SK-N-SH (cell line): Measurements from ENCODE around the gene U2AF1L4.

ENCODE experiments used
- CHD2 ChIP-seq: fragments of 150-350 bp; IDR thresholded peaks from 2 replicates; pipeline ENCODE4 v1.6.1; 2018; ENCODE audit warnings: low read length; ENCODE audit not compliant: partially characterized antibody
- EZH2phosphoT487 ChIP-seq: fragments of 200-600 bp; sonication (generic); IDR thresholded peaks from 2 replicates; pipeline ENCODE4 v1.6.1; 2017; ENCODE audit warnings: low read depth, mixed run types, mild to moderate bottlenecking, antibody characterized with exemption, moderate library complexity, borderline replicate concordance
- MEF2A ChIP-seq: IDR thresholded peaks from 2 replicates; pipeline ENCODE4 v1.4.0; 2012; ENCODE audit warnings: low read depth, borderline replicate concordance
- NFIC ChIP-seq: IDR thresholded peaks from 2 replicates; pipeline ENCODE4 v1.4.0; 2012; ENCODE audit warnings: borderline replicate concordance
- POLR2AphosphoS5 ChIP-seq: IDR thresholded peaks from 2 replicates; pipeline ENCODE4 v1.6.1; 2012; ENCODE audit warnings: low read depth, low read length
- YY1 ChIP-seq: IDR thresholded peaks from 2 replicates; pipeline ENCODE4 v1.4.0; 2012; ENCODE audit warnings: low read depth, mild to moderate bottlenecking
- TF ChIP-seq, protein P1 (sequence below): fragments of 200-600 bp; sonication (generic); IDR thresholded peaks from 2 replicates; pipeline ENCODE4 v1.6.1; 2017; ENCODE audit warnings: antibody characterized with exemption, mild to moderate bottlenecking, moderate library complexity
- TF ChIP-seq, protein P2 (sequence below): IDR thresholded peaks from 2 replicates; pipeline ENCODE4 v1.4.0; 2012; ENCODE audit warnings: low read depth, borderline replicate concordance

DNA sequence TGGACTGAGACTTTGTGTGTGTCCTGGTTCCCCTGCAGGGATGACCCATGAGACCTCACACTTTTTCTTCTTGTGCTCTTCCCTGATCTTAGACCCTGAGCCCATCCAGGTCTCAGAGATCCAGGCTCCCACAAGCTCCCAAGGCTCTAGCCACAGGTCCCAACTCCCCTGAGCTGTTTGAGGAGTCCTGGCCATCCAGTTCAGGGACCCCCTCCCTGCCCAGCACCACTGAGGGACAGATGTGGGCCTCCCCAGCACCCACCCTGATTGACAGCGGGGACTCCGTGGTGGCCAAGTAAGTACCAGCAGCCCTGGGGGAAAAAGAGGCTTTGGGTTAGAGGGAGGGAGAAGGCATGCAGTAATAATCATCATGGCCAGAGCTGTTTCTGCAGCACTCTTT is 14.5 kb upstream of the U2AF1L4 start:
- TF ChIP-seq, protein P1, sequence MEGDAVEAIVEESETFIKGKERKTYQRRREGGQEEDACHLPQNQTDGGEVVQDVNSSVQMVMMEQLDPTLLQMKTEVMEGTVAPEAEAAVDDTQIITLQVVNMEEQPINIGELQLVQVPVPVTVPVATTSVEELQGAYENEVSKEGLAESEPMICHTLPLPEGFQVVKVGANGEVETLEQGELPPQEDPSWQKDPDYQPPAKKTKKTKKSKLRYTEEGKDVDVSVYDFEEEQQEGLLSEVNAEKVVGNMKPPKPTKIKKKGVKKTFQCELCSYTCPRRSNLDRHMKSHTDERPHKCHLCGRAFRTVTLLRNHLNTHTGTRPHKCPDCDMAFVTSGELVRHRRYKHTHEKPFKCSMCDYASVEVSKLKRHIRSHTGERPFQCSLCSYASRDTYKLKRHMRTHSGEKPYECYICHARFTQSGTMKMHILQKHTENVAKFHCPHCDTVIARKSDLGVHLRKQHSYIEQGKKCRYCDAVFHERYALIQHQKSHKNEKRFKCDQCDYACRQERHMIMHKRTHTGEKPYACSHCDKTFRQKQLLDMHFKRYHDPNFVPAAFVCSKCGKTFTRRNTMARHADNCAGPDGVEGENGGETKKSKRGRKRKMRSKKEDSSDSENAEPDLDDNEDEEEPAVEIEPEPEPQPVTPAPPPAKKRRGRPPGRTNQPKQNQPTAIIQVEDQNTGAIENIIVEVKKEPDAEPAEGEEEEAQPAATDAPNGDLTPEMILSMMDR, result no peak
- TF ChIP-seq YY1 (no peak), CHD2 (no peak), EZH2phosphoT487 (no peak), MEF2A (no peak), POLR2AphosphoS5 (peak; percentile 37; the same call in 1 of the 2 replicates), NFIC (no peak)
- TF ChIP-seq, protein P2, sequence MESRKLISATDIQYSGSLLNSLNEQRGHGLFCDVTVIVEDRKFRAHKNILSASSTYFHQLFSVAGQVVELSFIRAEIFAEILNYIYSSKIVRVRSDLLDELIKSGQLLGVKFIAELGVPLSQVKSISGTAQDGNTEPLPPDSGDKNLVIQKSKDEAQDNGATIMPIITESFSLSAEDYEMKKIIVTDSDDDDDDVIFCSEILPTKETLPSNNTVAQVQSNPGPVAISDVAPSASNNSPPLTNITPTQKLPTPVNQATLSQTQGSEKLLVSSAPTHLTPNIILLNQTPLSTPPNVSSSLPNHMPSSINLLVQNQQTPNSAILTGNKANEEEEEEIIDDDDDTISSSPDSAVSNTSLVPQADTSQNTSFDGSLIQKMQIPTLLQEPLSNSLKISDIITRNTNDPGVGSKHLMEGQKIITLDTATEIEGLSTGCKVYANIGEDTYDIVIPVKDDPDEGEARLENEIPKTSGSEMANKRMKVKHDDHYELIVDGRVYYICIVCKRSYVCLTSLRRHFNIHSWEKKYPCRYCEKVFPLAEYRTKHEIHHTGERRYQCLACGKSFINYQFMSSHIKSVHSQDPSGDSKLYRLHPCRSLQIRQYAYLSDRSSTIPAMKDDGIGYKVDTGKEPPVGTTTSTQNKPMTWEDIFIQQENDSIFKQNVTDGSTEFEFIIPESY, result no peak
